IMR-90 (cell line): ENCODE measurements around the gene ZNF362. TPM values are rescaled to one million over a fixed set of nuclear protein-coding genes. Genes with fewer than 3 reads are reported as not detected.
A peak's percentile ranks its signal among the peaks of the same experiment; 100 is the strongest.

ENCODE experiments used
- ATAC-seq: fragments of 200-7000 bp; cut with Tn5 transposase; 2 replicates; pipeline ENCODE4 v1.9.1; 2020; ENCODE audit warnings: low read depth, mild to moderate bottlenecking, moderate library complexity
- BruUV-seq: library from RNA; stranded (reverse); fragments of 400-500 nt; replicated peaks from 2 replicates; lab custom pipeline; 2021; lab: Mats Ljungman, UMichigan
- CTCF ChIA-PET: fragments of 300-600 bp; formaldehyde crosslinking; extraction: SDS; loops from one replicate; lab custom pipeline; 2021; ENCODE audit warnings: antibody characterized with exemption; lab: Yijun Ruan, JAX
- POLR2A ChIA-PET: fragments of 300-600 bp; sonication (Branson Sonifier 250); formaldehyde crosslinking; loops from one replicate; lab custom pipeline; 2022; ENCODE audit warnings: antibody characterized with exemption; ENCODE audit not compliant: unreplicated experiment; lab: Charles Lee
- DNase-seq: peaks from one replicate; pipeline ENCODE4 v3.0.0; 2013
- H2AFZ ChIP-seq: replicated peaks from 2 replicates; pipeline ENCODE3; 2013; ENCODE audit warnings: low read length, mild to moderate bottlenecking; ENCODE audit not compliant: poor library complexity
- H2AK5ac ChIP-seq: 2 replicates; pipeline ENCODE4 v1.6.1; 2013; ENCODE audit warnings: low read depth, low read length, inconsistent platforms
- H2AK9ac ChIP-seq: replicated peaks from 2 replicates; pipeline ENCODE3; 2013; ENCODE audit warnings: mild to moderate bottlenecking, low read depth, low read length, moderate library complexity; ENCODE audit not compliant: poor library complexity
- H2BK120ac ChIP-seq: 2 replicates; pipeline ENCODE4 v1.6.1; 2013; ENCODE audit warnings: low read depth, low read length, inconsistent platforms
- H2BK15ac ChIP-seq: 3 replicates; pipeline ENCODE4 v1.6.1; 2013; ENCODE audit warnings: low read depth, low read length, inconsistent platforms
- H2BK20ac ChIP-seq: 2 replicates; pipeline ENCODE4 v1.6.1; 2013; ENCODE audit warnings: low read depth, mild to moderate bottlenecking, inconsistent platforms, low read length, moderate library complexity
- H2BK5ac ChIP-seq: 2 replicates; pipeline ENCODE4 v1.6.1; 2013; ENCODE audit warnings: mild to moderate bottlenecking, low read depth, low read length, inconsistent platforms; ENCODE audit not compliant: poor library complexity, severe bottlenecking
- H3K14ac ChIP-seq: replicated peaks from 2 replicates; pipeline ENCODE4 v1.6.1; 2013; ENCODE audit warnings: low read depth, low read length, inconsistent platforms
- H3K18ac ChIP-seq: 2 replicates; pipeline ENCODE4 v1.6.1; 2013; ENCODE audit warnings: low read depth, low read length, control low read depth
- H3K23ac ChIP-seq: 2 replicates; pipeline ENCODE4 v1.6.1; 2013; ENCODE audit warnings: low read depth, low read length, inconsistent platforms
- H3K27ac ChIP-seq: 2 replicates; pipeline ENCODE4 v1.5.1; 2013; ENCODE audit warnings: mild to moderate bottlenecking, control low read depth, low read length; ENCODE audit not compliant: insufficient read depth
- H3K27me3 ChIP-seq: 2 replicates; pipeline ENCODE4 v1.6.1; 2013; ENCODE audit warnings: low read length; ENCODE audit not compliant: control insufficient read depth, insufficient read depth
- H3K36me3 ChIP-seq: 2 replicates; pipeline ENCODE4 v1.6.1; 2013; ENCODE audit warnings: low read length, mixed read lengths; ENCODE audit not compliant: control insufficient read depth, insufficient read depth
- H3K4ac ChIP-seq: 2 replicates; pipeline ENCODE4 v1.6.1; 2013; ENCODE audit warnings: low read depth, low read length, inconsistent platforms
- H3K4me1 ChIP-seq: 2 replicates; pipeline ENCODE4 v1.6.1; 2013; ENCODE audit warnings: low read length, mixed read lengths; ENCODE audit not compliant: control insufficient read depth, insufficient read depth
- H3K4me2 ChIP-seq: 2 replicates; pipeline ENCODE4 v1.6.1; 2013; ENCODE audit warnings: low read depth, mild to moderate bottlenecking, control low read depth, low read length, moderate library complexity
- H3K4me3 ChIP-seq: 2 replicates; pipeline ENCODE4 v1.5.1; 2013; ENCODE audit warnings: low read depth, mild to moderate bottlenecking, control low read depth, low read length, moderate library complexity; ENCODE audit not compliant: insufficient read depth
- H3K56ac ChIP-seq: 2 replicates; pipeline ENCODE4 v1.6.1; 2013; ENCODE audit warnings: low read length, inconsistent platforms; ENCODE audit not compliant: insufficient read depth; ENCODE audit errors: extremely low read depth
- H3K79me1 ChIP-seq, 2 experiments: 2 replicates each; pipeline ENCODE4 v1.6.1; 2013; ENCODE audit warnings: low read length in 2 of 2, inconsistent platforms in 1 of 2, low read depth in 1 of 2
- H3K9ac ChIP-seq: 2 replicates; pipeline ENCODE4 v1.6.1; 2013; ENCODE audit warnings: low read depth, low read length, control low read depth
- H3K9me1 ChIP-seq: 2 replicates; pipeline ENCODE4 v1.6.1; 2013; ENCODE audit warnings: low read length, inconsistent platforms; ENCODE audit not compliant: insufficient read depth
- H3K9me3 ChIP-seq: 2 replicates; pipeline ENCODE4 v1.6.1; 2013; ENCODE audit warnings: low read length; ENCODE audit not compliant: control insufficient read depth, insufficient read depth
- H4K20me1 ChIP-seq: 2 replicates; pipeline ENCODE4 v1.6.1; 2013; ENCODE audit warnings: low read length, inconsistent platforms; ENCODE audit not compliant: insufficient read depth
- H4K5ac ChIP-seq: 2 replicates; pipeline ENCODE4 v1.6.1; 2013; ENCODE audit warnings: mild to moderate bottlenecking, low read depth, low read length, control low read depth
- H4K8ac ChIP-seq, 2 experiments: 2 replicates each; pipeline ENCODE4 v1.6.1; 2013; ENCODE audit warnings: low read depth in 2 of 2, low read length in 2 of 2, control low read depth in 1 of 2, inconsistent platforms in 1 of 2
- H4K91ac ChIP-seq: 2 replicates; pipeline ENCODE4 v1.6.1; 2013; ENCODE audit warnings: low read depth, low read length, inconsistent platforms; ENCODE audit not compliant: insufficient read depth
- FOS ChIP-seq: fragments of 150-350 bp; IDR thresholded peaks from 2 replicates; pipeline ENCODE4 v1.6.1; 2016; ENCODE audit warnings: low read depth, low read length
- NFE2L2 ChIP-seq: fragments of 150-350 bp; IDR thresholded peaks from 2 replicates; pipeline ENCODE4 v1.6.1; 2016; ENCODE audit warnings: low read depth, mild to moderate bottlenecking, low read length
- SMC3 ChIP-seq: fragments of 150-350 bp; IDR thresholded peaks from 2 replicates; pipeline ENCODE4 v1.6.1; 2016; ENCODE audit warnings: low read depth, mild to moderate bottlenecking, antibody characterized with exemption, low read length, moderate library complexity
- WGBS, 2 experiments: methylation state at CpG; one replicate each; pipeline versions ENCODE4 v1.1.5 to v1.1.7; 2013; ENCODE audit warnings: missing lambda C conversion rate in 2 of 2; ENCODE audit not compliant: insufficient read length in 1 of 2; ENCODE audit errors: extremely low coverage in 2 of 2; 5-methylcytosine and 5-hydroxymethylcytosine counted together
- dilution Hi-C: fragments of 300-500 bp; cut with HindIII; formaldehyde crosslinking; loops from one replicate; pipeline ENCODE4 v1.14.3; 2018; ENCODE audit warnings: low sequenced_read_pairs; ENCODE audit not compliant: unreplicated experiment
- in situ Hi-C: fragments of 300-500 bp; cut with MboI; formaldehyde crosslinking; loops from 3 replicates; pipeline ENCODE4 v1.14.3; 2019; ENCODE audit warnings: low sequenced_read_pairs, inconsistent platforms, mixed read lengths
- intact Hi-C: fragments of 100-400 bp; cut with micrococcal nuclease; formaldehyde crosslinking; loops from 2 replicates; pipeline ENCODE4 v1.10.0; 2022
- polyA plus RNA-seq, 3 experiments: library from polyadenylated mRNA; depleted of rRNA; stranded (reverse); fragments of >200 nt; gene quantifications; 2 replicates each; pipeline ENCODE4 v1.2.3, GENCODE V29; 2012; ENCODE audit warnings: low replicate concordance in 1 of 3
- total RNA-seq: library from RNA; depleted of rRNA; stranded (reverse); fragments of >200 nt; gene quantifications from 2 replicates; pipeline ENCODE4 v1.2.3, GENCODE V29; 2012

The ZNF362 gene
- total and polyA plus RNA-seq, 2 of the 4 experiments (the other 2 are of a cell fraction), result 5.7 to 12.9 TPM

DNA sequence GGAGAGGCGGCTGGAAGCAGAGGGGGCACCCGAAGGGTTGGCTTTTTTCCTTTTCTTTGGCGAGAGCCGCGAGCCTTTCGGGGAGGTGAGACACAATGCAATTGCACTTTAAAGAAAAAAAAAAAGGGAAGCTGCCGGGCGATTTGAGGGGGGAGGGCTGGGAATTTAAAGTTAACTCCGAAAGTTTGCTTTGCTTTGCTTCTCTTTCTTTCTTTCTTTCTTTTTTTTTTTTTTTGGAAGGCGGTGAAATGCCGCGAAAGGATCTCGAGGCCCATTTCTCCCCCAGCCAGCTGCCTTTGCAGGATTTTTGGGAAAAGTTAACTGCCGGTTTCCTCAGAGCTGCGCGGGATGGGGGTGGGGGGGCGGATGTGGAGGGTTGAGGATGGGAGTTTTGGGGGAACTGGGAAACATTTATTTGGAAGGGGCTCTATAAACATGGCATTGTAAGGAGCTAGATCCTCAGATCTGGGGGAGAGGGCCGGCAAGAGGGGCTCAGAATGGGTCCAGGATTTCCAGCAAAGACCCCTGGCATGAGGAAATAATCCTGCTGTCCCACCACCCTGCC lies 997 bp downstream of the ZNF362 start:
- 0% methylated on average over 4 of the region's 18 CpGs; no CpG with 5 or more reads in 1 of the 2 experiments for WGBS, 2 experiments
- Histone ChIP-seq H2BK20ac (no peak overlapping the region; the same call in 1 of the 2 replicates), H3K27ac (peak overlapping the region; percentile 86), H4K20me1 (peaks cover 13% of the 10 kb centered on the region; the same call in 1 of the 2 replicates), H3K79me1 (peaks cover 32 to 47% of the 10 kb centered on the region in 2 experiments), H3K14ac (peak overlapping the region; percentile 84), H2AK5ac (peak overlapping the region; percentile 95), H2AK9ac (peak overlapping the region; percentile 93), H3K9me1 (peaks cover 36% of the 10 kb centered on the region), H2BK15ac (peak overlapping the region; percentile 60; the same call in 1 of the 3 replicates), H3K4me1 (peaks cover 15% of the 10 kb centered on the region), H3K56ac (peak overlapping the region; percentile 90), H3K4ac (peak overlapping the region; percentile 91), H3K27me3 (no peaks in the 10 kb centered on the region), H3K23ac (peak overlapping the region; percentile 68), H3K36me3 (no peaks in the 10 kb centered on the region), H3K4me3 (peak overlapping the region; percentile 59), H3K4me2 (peak overlapping the region; percentile 70), H4K91ac (peak overlapping the region; percentile 96), H3K9ac (peak overlapping the region; percentile 94), H2BK120ac (peak overlapping the region; percentile 71), H2BK5ac (peak overlapping the region; percentile 78), H3K9me3 (no peaks in the 10 kb centered on the region), H2AFZ (peak overlapping the region; percentile 81), H4K8ac (peak overlapping the region; percentile 70 to 89), H3K18ac (peak overlapping the region; percentile 62), H4K5ac (peak overlapping the region; percentile 59)
- intact Hi-C loops, result loop anchor here (1.0 to 5.0 kb wide), 2 partner anchors 76 to 160 kb away; no protein-coding TSS in a partner anchor
- dilution Hi-C loops, result no loop called here
- TF ChIP-seq SMC3, result no peak
- no peak for TF ChIP-seq FOS
- no peak for TF ChIP-seq NFE2L2
- CTCF ChIA-PET, result interaction anchor here (0.6 kb wide), 2 partner anchors 73 to 203 kb away, joined by 3 to 4 read pairs; no protein-coding TSS in a partner anchor
- no TSS peak for BruUV-seq
- ATAC-seq (no peak), DNase-seq (no peak)
- in situ Hi-C loops, result no loop called here
- POLR2A ChIA-PET, result interaction anchor here (0.6 kb wide), 2 partner anchors 49 to 1720 kb away, joined by 4 to 7 read pairs; no protein-coding TSS in a partner anchor
